HG03280 (cell line): Measurements from ENCODE around the gene ABHD5.

ENCODE experiments used
- ATAC-seq: cut with Tn5 transposase; IDR thresholded peaks from one replicate; pipeline ENCODE4 v1.9.1; 2021; ENCODE audit warnings: mild to moderate bottlenecking, moderate library complexity; ENCODE audit not compliant: unreplicated experiment

The ABHD5 gene

GRCh38 chr3:43773273-43774094 is 82.7 kb downstream of the ABHD5 start:
- no peak for ATAC-seq

- ATAC-seq = no peak
These were observed 84.1 kb downstream of the ABHD5 start for GRCh38 chr3:43774799-43775198.

GRCh38 chr3:43776101-43776500 is 85.4 kb downstream of the ABHD5 start:
- no peak for ATAC-seq

- ATAC-seq = no peak
These were observed 89.1 kb downstream of the ABHD5 start for GRCh38 chr3:43779850-43780249.

- no peak for ATAC-seq
These were observed 91.8 kb downstream of the ABHD5 start for GRCh38 chr3:43782541-43782940.
